Breast epithelium (tissue), 4 donors: ENCODE results near the gene KLHL26. TPM values are rescaled to one million over a fixed set of nuclear protein-coding genes. Genes with fewer than 3 reads are reported as not detected.

Experiments used
- DNase-seq, 2 donors: peaks; one replicate each; pipeline ENCODE4 v3.0.0-alpha.2; 2019; ENCODE audit warnings: low spot score in 2 of 2
- H3K27ac ChIP-seq, 2 donors: fragments of 200-600 bp; sonication (generic) in 1 of 2; one replicate each; pipeline ENCODE4 v1.5.1; 2016 to 2019; ENCODE audit warnings: mild to moderate bottlenecking in 1 of 2
- H3K27me3 ChIP-seq, 2 donors: fragments of 200-600 bp; sonication (generic) in 1 of 2; one replicate each; pipeline versions ENCODE4 v1.5.1 to v1.6.0; 2017 to 2019; ENCODE audit warnings: control low read depth in 1 of 2, mild to moderate bottlenecking in 1 of 2
- H3K36me3 ChIP-seq: fragments of 200-600 bp; one replicate; pipeline ENCODE4 v1.5.1; 2019
- H3K4me1 ChIP-seq, 2 donors: fragments of 200-600 bp; sonication (generic); one replicate each; pipeline ENCODE4 v1.5.1; 2016 to 2019; ENCODE audit warnings: control low read depth in 1 of 2
- H3K4me3 ChIP-seq, 3 donors: fragments of 200-600 bp; sonication (generic); 1 replicate in 2 of 3; 2 replicates in 1 of 3; pipeline ENCODE4 v1.5.1; 2016 to 2019; ENCODE audit warnings: mild to moderate bottlenecking in 3 of 3, moderate library complexity in 2 of 3
- H3K9me3 ChIP-seq, 2 donors: fragments of 200-600 bp; sonication (generic) in 1 of 2; one replicate each; pipeline ENCODE4 v1.5.1; 2016 to 2019; ENCODE audit warnings: control low read depth in 1 of 2
- POLR2A ChIP-seq: fragments of 450-650 bp; IDR thresholded peaks from one replicate; pipeline ENCODE4 v1.6.1; 2016; ENCODE audit warnings: antibody characterized with exemption, mild to moderate bottlenecking, moderate library complexity
- POLR2AphosphoS5 ChIP-seq, 3 donors: sonication (generic); formaldehyde crosslinking; IDR thresholded peaks; one replicate each; pipeline ENCODE4 v1.6.1; 2017; ENCODE audit warnings: antibody characterized with exemption in 3 of 3
- intact Hi-C: fragments of 100-400 bp; cut with DNase I; formaldehyde crosslinking; loops from one replicate; pipeline ENCODE4 v1.15.1; 2023; ENCODE audit warnings: low total_unique reads
- total RNA-seq, 3 donors: library from RNA; depleted of rRNA; stranded (reverse); fragments of >200 nt; gene quantifications; one replicate each; pipeline ENCODE4 v1.1.0, GENCODE V29; 2016
- TF ChIP-seq, protein P1 (sequence below), 3 donors: fragments of 450-650 bp; IDR thresholded peaks; one replicate each; pipeline ENCODE4 v1.5.1; 2016 to 2017; ENCODE audit warnings: antibody characterized with exemption in 3 of 3, mild to moderate bottlenecking in 3 of 3, moderate library complexity in 3 of 3

Gene KLHL26
- total RNA-seq, 3 donors from 2014 or later = 7.0 to 18.1 (median 14.7) TPM

DNA sequence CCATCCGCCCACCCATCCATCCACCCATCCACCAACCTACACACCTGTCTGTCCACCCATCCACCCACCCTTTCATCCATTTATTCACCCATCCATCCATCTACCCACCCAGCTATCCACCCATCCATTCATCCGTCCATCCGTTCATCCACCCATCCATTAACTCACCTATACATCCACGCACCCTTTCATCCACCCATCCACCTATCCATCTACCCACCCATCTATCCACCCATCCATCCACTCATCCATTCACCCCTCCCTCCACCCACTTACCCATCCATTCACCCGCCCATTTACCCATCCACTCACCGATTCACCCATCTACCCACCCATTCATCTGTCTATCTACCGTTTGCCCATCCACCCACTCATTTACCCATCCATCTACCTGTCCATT, 17.6 kb downstream of the KLHL26 start:
- no peak overlapping the region for H3K27ac ChIP-seq
- no peaks in the 10 kb centered on the region for H3K36me3 ChIP-seq
- DNase-seq = no peak
- no peaks in the 10 kb centered on the region for H3K4me1 ChIP-seq
- no peak overlapping the region for H3K4me3 ChIP-seq
- TF ChIP-seq, protein P1, sequence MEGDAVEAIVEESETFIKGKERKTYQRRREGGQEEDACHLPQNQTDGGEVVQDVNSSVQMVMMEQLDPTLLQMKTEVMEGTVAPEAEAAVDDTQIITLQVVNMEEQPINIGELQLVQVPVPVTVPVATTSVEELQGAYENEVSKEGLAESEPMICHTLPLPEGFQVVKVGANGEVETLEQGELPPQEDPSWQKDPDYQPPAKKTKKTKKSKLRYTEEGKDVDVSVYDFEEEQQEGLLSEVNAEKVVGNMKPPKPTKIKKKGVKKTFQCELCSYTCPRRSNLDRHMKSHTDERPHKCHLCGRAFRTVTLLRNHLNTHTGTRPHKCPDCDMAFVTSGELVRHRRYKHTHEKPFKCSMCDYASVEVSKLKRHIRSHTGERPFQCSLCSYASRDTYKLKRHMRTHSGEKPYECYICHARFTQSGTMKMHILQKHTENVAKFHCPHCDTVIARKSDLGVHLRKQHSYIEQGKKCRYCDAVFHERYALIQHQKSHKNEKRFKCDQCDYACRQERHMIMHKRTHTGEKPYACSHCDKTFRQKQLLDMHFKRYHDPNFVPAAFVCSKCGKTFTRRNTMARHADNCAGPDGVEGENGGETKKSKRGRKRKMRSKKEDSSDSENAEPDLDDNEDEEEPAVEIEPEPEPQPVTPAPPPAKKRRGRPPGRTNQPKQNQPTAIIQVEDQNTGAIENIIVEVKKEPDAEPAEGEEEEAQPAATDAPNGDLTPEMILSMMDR (IDR thresholded peaks at IDR 0.05) = no peak
- TF ChIP-seq POLR2A (no peak), POLR2AphosphoS5 (IDR thresholded peaks at IDR 0.05) (no peak)
- no peaks in the 10 kb centered on the region for H3K9me3 ChIP-seq
- H3K27me3 ChIP-seq = no peaks in the 10 kb centered on the region
- intact Hi-C loops = no loop called here

DNA sequence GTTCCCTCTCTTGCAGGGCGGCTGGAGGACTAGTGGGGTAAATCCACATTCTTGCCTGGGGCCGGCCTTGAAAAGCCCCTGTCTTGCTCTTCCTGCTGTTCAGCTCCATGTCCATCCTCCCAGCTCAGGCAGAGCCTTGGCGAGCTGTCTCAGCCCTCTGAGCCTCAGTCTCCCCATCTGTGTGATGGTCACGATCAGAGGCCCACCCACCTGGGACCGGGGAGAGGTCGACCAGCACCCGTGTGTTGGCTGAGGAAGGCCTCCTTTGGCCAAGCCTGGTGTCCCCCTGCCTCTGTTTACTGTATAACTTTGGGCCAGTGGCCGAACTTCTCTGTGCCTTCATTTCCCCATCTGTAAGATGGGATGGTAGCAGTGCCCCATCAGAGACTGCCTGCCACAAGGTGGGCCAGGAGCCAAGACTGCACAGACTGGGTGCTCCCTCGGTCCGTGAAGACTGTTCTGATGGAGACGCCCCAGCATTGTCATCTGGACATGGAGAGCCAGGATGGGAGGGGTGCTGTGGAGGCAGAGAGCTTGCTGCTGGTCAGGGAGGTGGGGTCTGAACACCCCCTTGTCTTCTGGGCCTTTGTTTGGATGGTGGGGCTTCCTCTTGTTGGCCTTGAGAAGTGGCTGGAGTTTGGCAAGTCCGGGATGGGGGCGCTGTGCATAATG, 18.5 kb downstream of the KLHL26 start:
- no peak overlapping the region for H3K4me3 ChIP-seq
- peak overlapping the region in 1 of 2 donors; percentile 14 for H3K27ac ChIP-seq
- TF ChIP-seq POLR2A = no peak
- TF ChIP-seq, protein P1 (IDR thresholded peaks at IDR 0.05) = no peak
- no peak for TF ChIP-seq POLR2AphosphoS5 (IDR thresholded peaks at IDR 0.05)
- DNase-seq = no peak
- no peaks in the 10 kb centered on the region for H3K9me3 ChIP-seq
- no peaks in the 10 kb centered on the region for H3K36me3 ChIP-seq
- intact Hi-C loops = no loop called here
- no peaks in the 10 kb centered on the region for H3K27me3 ChIP-seq
- H3K4me1 ChIP-seq = peaks cover 0 to 3% of the 10 kb centered on the region in 2 donors

DNA sequence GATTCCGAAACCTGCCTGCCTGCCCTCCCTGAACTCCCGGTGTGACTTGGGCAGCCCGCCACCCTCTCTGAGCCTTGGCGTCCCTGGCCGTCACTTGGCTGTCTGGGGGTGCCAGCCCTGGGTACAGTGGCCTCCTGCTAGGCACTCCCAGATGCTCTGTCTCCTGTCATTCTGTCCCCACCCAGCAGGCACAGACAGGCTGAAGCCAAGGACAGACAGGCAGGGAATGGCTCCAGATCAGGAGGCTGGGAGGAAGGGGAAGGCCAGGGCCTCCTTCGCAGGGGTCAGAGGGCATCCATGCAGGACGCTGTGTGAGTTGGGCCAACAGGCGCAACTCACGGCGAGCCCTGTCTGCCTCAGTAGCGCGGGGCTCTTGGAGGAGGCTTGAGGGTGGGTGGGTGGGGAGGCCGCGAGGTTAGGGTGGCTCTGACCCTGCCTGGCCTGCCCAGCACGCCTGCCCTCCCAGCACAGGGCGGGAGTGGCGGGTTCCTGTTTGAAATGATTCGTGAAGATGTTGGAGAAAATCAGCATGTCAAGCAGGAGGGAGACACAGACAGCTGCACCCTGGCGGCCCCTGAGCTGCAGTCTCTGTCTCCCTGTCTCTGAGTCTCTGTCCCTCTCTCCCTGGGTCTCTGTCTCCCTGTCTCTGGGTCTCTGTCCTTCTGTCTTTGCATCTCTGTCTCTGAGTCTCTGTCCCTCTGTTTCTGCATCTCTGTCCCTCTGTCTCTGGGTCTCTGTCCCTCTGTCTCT, 19.7 kb downstream of the KLHL26 start:
- intact Hi-C loops = no loop called here
- Histone ChIP-seq H3K4me1 (peaks cover 0 to 3% of the 10 kb centered on the region in 2 donors), H3K27ac (peak overlapping the region in 1 of 2 donors; percentile 43)

DNA sequence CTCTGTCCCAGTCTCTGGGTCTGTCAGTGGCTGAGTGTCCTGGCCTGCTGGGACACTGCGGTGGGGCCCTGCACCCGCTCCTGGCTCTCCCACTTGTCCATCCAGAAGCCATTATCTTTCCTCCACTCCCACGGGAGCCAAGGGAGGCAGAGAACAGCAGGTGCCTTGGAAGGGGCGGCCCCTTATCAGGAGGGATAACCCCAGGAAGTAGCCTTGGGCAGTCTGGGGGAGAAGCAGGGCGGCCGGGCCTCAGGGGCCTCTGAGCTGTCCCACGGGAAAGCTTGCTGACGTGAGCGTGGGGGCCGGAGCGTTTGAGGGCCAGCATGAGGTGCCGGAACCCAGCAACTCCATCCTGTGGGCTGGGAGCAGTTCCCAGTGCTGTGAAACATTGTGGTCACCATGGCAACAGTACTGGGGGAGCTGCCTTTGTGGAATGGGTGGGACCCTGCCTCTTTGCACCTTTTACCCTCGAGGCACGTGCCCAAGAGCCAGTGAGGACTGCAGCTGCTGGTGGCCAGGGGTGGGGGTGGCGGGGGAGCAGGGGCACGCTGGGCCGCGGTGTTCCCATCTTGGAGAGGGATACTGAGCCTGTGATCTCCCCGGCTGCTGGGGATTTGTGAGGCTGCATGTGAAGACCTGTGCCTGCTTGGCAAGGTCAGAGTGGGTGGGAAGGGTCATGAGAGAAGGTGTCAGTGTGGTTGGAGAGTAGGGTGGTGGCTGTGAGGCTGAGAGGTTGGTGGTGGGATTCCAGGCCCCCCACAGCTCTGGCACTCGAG, 20.9 kb downstream of the KLHL26 start:
- no peaks in the 10 kb centered on the region for H3K27me3 ChIP-seq
- peaks cover 0 to 3% of the 10 kb centered on the region in 2 donors for H3K4me1 ChIP-seq
- H3K36me3 ChIP-seq = no peaks in the 10 kb centered on the region
- H3K27ac ChIP-seq = peak overlapping the region; percentile 56 to 94
- H3K9me3 ChIP-seq = no peaks in the 10 kb centered on the region
- no peak for DNase-seq
- intact Hi-C loops = loop anchor here (1.0 kb wide), 1 partner anchor 26 kb away; the partner anchor contains the start of gene CRTC1
- TF ChIP-seq POLR2AphosphoS5 (IDR thresholded peaks at IDR 0.05) (peak in 2 of 3 donors; percentile 12 to 32), POLR2A (no peak)
- no peak overlapping the region for H3K4me3 ChIP-seq

More for the DNA sequence above, 19.7 kb downstream of the KLHL26 start:
- H3K9me3 ChIP-seq = no peaks in the 10 kb centered on the region
- no peaks in the 10 kb centered on the region for H3K36me3 ChIP-seq
- TF ChIP-seq POLR2A (no peak), POLR2AphosphoS5 (IDR thresholded peaks at IDR 0.05) (no peak)
- TF ChIP-seq, protein P1 (IDR thresholded peaks at IDR 0.05) = no peak
- DNase-seq = no peak
- H3K4me3 ChIP-seq = no peak overlapping the region
- no peaks in the 10 kb centered on the region for H3K27me3 ChIP-seq

DNA sequence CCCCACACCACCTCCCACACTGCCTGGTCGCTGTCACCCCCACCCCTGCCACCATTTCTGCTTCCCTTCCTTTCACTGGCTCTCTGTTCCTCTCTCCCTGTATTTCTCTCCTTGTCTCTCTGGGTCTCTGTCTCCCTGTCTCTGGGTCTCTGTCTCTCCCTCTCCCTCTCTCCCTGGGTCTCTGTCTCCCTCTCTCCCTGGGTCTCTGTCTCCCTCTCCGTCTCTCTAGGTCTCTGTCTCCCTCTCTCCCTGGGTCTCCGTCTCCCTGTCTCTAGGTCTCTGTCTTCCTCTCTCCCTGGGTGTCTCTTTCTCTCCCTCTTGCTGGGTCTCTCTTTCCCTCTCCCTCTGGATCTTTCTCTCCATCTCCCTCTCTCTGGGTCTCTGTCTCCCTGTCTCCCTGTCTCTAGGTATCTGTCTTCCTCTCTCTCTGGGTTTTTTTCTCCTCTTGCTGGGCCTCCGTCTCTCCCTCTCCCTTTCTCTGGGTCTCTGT, 21.6 kb downstream of the KLHL26 start:
- DNase-seq = no peak
- intact Hi-C loops = loop anchor here (1.0 kb wide), 1 partner anchor 25 kb away; the partner anchor contains the start of gene CRTC1
- H3K27ac ChIP-seq = peak overlapping the region; percentile 56 to 94
- TF ChIP-seq POLR2AphosphoS5 (IDR thresholded peaks at IDR 0.05) = no peak
- TF ChIP-seq, protein P1 (IDR thresholded peaks at IDR 0.05) = no peak
- TF ChIP-seq POLR2A = no peak
- H3K9me3 ChIP-seq = no peaks in the 10 kb centered on the region
- no peaks in the 10 kb centered on the region for H3K36me3 ChIP-seq
- peaks cover 0 to 3% of the 10 kb centered on the region in 2 donors for H3K4me1 ChIP-seq
- no peaks in the 10 kb centered on the region for H3K27me3 ChIP-seq
- H3K4me3 ChIP-seq = no peak overlapping the region
